ENCODE results near the gene BTBD8. TPM values are rescaled to one million over a fixed set of nuclear protein-coding genes. Genes with fewer than 3 reads are reported as not detected.

Gene BTBD8
- total RNA-seq, 1 donor from 2014 or later = 8.7 TPM

DNA sequence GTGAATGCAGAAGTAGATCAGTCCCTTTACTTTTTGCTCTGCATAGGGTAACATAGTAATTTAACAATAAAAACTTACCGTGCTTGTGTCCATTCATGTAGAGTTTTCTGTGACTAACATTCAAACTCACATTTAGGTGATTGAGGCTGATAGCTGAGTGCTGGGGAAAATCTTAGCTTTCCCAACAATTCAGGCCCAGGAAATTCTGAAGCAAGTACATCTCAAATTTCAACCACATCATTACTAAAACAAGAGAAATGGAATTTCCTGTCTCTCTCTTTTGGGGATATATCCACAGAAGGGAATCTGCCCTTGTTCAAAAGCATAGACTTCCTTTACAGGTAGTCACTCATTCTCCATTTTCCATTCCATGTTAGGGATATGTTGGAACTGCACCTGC lies 104.5 kb downstream of the BTBD8 start:
- no peak for DNase-seq (ENCODE audit: low read depth)
- TF ChIP-seq, protein P1, sequence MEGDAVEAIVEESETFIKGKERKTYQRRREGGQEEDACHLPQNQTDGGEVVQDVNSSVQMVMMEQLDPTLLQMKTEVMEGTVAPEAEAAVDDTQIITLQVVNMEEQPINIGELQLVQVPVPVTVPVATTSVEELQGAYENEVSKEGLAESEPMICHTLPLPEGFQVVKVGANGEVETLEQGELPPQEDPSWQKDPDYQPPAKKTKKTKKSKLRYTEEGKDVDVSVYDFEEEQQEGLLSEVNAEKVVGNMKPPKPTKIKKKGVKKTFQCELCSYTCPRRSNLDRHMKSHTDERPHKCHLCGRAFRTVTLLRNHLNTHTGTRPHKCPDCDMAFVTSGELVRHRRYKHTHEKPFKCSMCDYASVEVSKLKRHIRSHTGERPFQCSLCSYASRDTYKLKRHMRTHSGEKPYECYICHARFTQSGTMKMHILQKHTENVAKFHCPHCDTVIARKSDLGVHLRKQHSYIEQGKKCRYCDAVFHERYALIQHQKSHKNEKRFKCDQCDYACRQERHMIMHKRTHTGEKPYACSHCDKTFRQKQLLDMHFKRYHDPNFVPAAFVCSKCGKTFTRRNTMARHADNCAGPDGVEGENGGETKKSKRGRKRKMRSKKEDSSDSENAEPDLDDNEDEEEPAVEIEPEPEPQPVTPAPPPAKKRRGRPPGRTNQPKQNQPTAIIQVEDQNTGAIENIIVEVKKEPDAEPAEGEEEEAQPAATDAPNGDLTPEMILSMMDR (conservative IDR thresholded peaks at IDR 0.05; ENCODE audit: low read depth, low read length) = no peak
- H3K4me3 ChIP-seq (ENCODE audit: low read depth, low read length) = no peak overlapping the region

DNA sequence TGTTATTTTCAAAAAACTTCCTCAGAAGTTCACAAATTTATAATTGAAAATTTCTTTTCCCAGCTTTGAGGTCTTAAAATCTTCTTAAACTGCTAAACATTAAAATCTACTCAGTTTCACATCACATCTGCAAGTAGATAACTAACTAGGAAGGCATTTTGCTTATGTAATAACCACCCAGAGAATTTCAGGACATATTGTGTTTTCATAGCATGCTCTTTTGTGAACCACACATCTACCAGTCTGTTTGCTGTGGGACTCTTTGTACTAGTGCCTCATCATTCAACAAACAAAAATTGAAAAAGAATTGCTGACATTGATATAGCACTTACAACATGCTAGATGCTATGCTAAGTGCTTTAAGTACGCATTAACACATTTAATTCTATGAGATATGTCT lies 105.9 kb downstream of the BTBD8 start:
- TF ChIP-seq, protein P1 (conservative IDR thresholded peaks at IDR 0.05; ENCODE audit: low read depth, low read length) = no peak
- no peak overlapping the region for H3K4me3 ChIP-seq (ENCODE audit: low read depth, low read length)
- no peak for DNase-seq (ENCODE audit: low read depth)

DNA sequence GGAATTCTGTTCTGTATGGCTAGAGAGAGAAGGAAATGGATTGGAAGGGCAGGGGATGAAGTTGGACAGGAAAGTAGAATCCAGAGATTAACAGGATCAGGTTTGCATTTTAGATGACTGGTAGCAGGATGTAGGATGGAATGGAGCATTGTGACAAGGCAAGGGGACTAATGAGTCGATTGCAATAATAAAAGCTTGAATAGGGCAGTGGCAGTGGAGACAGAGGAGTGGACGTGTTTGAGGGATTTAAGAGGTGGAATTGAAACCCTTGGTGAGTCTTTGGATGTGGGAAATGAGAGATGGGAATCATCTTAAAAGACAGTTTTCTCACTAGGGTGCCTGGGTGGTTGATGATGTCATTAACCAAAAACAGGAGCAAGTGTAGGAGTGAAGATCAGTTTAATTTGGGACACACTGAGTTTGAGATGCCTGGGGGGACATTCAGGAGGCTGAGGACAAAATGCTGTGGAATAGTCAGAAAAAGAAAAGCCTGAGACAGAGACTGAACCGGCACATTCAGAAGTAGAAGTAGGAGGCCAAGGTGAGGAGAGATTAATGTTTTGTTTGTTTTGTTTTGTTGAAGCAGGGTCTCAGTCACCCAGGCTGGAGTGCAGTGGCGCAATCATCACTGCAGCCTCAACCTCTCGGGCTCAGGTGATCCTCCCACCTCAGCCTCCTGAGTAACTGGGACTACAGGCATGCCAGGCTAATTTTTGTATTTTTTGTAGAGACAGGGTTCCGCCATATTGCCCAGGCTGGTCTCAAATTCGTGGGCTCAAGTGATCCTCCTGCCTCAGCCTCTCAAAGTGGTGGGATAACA lies 108.5 kb downstream of the BTBD8 start:
- DNase-seq (ENCODE audit: low read depth) = no peak

DNA sequence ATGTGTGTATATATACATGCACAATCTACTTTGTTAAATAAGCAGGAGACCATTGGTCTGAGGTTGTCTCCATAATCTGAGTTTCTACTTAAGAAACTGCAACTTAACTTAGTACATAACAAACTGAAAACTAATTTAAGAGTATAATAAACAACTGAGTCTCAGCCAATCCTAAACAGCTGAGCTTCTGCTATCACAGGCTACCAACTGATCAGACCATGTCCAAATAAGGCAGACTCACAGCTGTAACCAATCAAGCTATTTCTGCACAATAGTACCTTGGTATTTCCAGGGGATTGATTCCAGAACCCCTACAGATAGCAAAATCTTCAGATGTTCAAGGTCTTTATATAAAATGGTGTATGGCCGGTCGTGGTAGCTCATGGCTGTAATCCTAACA lies 111.6 kb downstream of the BTBD8 start:
- H3K4me3 ChIP-seq (ENCODE audit: low read depth, low read length) = no peak overlapping the region
- no peak for DNase-seq (ENCODE audit: low read depth)
- TF ChIP-seq, protein P1 (conservative IDR thresholded peaks at IDR 0.05; ENCODE audit: low read depth, low read length) = no peak

More for the DNA sequence above, 108.5 kb downstream of the BTBD8 start:
- H3K4me3 ChIP-seq (ENCODE audit: low read depth, low read length) = no peak overlapping the region
- TF ChIP-seq, protein P1 (conservative IDR thresholded peaks at IDR 0.05; ENCODE audit: low read depth, low read length) = no peak

DNA sequence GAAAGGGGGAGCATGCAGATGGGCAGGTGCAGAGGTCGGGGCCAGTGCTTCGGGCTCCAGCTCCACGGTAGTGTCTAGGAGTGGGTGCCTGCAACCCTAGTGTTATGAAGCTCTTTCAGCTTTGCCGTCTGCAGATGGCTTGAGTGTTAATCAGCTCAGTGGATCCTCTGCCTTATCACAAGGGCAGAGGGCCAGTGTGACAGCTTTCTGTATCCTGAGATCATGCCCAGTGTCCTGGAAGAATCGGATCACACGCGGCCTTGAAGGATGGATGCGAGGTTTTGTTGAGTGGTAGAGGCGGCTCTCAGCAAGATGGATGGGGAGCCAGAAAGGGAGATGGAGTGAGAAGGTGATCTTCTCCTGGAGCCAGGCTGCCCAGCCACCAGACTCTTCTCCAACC lies 112.1 kb downstream of the BTBD8 start:
- DNase-seq (ENCODE audit: low read depth) = no peak
- H3K4me3 ChIP-seq (ENCODE audit: low read depth, low read length) = no peak overlapping the region
- TF ChIP-seq, protein P1 (conservative IDR thresholded peaks at IDR 0.05; ENCODE audit: low read depth, low read length) = no peak

DNA sequence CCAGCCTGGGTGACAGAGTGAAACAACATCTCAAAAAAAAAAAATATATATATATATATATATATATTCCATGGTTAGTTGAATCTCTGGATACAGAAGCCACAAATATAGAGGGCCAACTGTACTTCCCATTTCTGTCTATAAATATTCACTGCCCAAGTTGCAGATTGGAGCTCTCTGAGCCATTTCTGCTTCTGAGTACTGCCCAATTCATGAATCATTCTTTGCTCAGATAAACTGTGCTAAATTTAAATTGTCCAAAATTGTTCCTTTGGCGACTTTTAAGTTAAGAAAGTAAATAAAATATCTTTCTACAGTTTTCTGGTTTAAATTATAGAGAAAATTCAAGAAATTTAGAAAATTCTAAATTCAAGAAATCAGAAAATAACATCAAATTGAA lies 114.4 kb downstream of the BTBD8 start:
- TF ChIP-seq, protein P1 (conservative IDR thresholded peaks at IDR 0.05; ENCODE audit: low read depth, low read length) = no peak
- no peak for DNase-seq (ENCODE audit: low read depth)
- no peak overlapping the region for H3K4me3 ChIP-seq (ENCODE audit: low read depth, low read length)

DNA sequence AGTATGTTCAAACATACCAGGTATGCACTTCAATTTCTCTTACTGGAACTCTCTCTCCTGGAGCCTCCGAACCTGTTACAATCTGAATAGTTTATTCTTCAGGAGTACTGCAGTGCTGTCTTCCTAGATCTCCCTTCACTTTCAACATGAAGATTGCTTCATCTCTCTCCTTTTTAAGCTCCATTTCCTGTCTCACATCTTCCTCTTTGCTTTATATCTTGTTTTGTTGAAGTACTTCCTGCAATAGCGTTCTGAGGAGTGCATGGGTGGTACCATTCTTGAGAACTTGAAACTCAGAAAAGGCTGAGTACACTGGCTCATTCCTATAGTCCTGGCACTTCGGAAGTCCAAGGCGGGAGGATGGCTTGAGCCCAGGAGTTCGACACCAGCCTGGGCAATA lies 121.8 kb downstream of the BTBD8 start:
- TF ChIP-seq, protein P1 (conservative IDR thresholded peaks at IDR 0.05; ENCODE audit: low read depth, low read length) = no peak
- no peak for DNase-seq (ENCODE audit: low read depth)
- H3K4me3 ChIP-seq (ENCODE audit: low read depth, low read length) = no peak overlapping the region
